G401.6 (cell line): ENCODE measurements around the gene STK16.

Experiments
- FAIRE-seq: peaks from 2 replicates; lab custom pipeline; 2012; peaks lifted over from hg19 to GRCh38; lab: Jason Lieb, UNC

The STK16 gene

DNA sequence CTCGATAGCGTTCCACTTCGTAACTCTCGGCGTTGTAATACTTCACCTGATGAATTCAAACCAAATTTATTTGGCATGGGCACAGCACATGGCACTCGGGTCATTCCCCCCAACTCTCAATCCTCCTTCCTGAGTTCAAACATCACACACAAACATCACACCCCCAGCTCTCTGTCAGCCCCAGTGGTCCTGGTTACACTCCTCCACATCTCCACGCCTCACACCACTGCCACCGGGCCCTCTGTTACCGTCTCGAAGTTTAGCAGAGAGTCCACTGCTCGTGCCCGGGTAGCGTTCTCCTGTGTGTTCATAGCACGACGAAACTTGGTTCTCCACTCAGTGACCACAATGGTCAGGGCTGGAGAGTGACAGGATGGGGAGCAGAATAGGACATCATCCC is 31.1 kb upstream of the STK16 start:
- no peak for FAIRE-seq

DNA sequence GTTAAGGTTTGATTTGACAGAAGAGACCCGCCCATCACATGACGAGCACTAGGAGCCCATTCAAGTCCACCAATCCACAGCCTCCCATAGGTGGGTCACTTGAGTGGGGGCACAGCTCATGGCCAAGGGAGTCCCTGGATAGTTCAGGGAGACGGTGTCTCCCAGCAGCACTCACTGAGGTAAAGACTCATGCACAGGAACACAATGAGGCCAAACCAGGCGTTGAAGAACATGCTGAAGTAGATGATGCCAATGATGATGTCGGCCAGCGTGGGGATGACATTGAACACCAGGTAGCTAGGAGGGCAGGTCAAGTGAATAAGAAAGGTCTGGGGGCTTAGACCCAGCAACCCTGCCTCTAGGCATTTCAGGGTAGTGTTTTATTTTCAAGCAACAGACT is 30.5 kb upstream of the STK16 start:
- no peak for FAIRE-seq

DNA sequence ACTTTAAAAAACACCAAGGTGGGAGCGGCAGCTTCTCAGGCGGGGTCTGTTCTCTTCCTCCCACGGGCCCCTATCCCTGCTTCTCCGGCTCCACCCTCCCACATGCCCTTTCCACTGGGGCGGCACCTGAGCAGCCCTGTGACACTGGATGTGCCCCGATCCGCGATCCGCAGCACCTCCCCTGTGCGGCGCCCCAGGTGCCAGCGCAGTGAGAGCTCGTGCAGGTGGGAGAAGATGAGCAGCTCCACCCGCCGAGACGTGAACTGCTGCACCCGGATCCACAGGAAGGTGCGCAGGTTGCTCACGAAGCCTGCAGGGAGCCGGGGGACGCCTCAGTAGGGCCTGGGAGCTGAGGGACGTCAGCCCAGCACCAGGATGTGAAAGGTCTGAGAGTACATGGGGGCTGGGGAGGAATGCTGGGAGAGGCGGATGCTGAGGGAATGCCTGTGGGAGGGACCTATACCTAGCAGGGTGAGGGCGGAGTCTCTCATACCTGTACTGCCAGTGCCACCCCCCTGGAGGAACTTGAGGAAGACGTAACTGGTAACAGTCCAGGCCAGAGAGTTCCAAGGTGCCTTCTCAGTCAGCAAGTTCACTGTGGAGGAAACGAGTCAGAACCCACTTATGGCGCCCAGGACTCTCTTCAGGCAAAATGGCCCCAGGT is 29.3 kb upstream of the STK16 start:
- no peak for FAIRE-seq

DNA sequence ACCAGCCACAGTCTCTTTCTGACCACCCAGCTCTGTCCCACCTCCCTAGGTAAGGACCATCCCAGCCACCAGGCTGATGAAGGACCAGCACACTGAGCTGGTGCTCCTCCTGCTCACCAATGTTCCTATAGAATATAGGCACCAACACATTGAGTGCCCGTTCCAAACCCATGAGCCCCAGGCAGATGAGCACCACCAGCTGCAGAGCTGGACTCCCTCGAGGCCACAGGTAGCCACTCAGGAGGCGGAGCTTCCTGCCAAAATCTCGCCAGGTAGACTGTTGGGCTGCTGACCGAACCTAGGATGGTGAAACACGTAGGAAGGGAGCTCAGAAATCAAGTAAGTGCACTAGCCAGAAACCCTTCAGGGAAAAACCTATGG is 28.8 kb upstream of the STK16 start:
- FAIRE-seq: no peak

DNA sequence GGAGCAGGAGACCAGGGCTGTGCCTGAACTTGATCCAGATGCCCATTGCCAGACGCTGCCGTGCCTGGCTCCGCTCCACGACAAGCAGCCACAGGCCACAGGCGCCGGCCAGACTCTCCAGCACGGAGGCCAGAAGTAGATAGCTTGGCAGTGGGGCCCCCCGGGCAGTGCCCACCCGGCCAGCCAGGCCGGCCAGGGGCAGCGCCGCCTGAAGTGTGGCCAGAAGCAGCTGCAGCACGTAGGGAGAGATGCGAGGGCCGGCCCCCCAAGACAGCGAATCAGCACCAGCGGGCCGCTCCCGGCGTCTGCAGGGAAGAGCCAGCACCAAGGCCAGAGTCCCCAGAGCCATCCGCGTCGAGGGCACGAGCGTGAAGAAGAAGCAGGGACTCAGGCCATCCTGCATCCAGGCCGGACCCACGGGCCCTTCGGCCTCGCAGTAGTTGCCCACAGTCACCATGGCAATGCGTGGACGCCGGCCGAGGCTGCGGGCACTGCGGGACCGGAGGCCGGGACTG is 27.0 kb upstream of the STK16 start:
- no peak for FAIRE-seq

DNA sequence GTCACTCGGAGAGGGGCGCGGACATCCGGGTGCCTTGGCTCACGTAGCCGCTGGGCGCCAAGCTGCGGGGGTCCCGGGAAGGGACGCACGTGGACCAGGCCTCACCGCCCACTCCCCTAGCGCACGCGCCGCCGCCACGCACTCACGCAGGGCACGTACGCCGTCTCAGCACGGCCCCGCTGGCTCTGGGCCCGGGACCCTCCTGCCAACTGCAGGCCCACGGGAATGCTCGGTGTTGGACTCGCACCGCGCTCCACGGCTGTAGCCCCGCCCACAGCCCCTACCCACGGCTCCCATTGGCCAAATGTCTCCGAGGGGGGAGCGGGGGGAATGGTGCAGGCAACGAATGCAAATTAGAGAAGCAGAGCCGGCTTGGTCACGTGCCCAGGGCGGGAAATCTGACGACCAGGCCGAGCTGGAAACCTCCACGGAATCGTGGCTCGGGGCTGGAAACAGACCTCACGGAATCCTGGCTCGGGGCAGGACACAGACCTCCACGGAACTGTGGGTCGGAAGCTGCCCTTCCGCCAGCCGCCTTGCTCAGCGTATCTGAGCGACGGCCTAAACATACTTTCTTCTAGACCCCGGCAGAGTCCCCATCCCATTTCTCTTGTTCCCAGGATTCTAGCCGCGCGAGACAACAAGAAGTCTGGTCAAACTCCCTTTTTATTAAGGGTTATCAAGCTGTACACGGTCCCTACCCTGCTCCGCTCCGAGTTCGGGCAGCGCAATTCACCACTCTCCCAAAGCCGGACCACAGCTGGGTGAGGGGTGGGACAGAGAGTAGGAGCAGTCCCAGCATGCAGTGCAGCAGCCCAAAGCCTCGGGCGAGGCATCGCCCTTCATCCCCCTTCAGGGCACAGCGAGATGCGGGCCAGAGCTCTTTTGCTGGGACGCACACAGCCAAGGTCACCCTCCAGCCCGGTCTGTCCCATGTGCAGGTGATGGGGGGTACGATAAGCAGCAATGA is 26.3 kb upstream of the STK16 start, which contains the start of gene ABCB6:
ABCB6 (minus strand) TSS at position 227 of the 970 bp plus-strand sequence. CDS start 285 bp downstream, outside the sequence.
- peak; percentile 73 for FAIRE-seq

DNA sequence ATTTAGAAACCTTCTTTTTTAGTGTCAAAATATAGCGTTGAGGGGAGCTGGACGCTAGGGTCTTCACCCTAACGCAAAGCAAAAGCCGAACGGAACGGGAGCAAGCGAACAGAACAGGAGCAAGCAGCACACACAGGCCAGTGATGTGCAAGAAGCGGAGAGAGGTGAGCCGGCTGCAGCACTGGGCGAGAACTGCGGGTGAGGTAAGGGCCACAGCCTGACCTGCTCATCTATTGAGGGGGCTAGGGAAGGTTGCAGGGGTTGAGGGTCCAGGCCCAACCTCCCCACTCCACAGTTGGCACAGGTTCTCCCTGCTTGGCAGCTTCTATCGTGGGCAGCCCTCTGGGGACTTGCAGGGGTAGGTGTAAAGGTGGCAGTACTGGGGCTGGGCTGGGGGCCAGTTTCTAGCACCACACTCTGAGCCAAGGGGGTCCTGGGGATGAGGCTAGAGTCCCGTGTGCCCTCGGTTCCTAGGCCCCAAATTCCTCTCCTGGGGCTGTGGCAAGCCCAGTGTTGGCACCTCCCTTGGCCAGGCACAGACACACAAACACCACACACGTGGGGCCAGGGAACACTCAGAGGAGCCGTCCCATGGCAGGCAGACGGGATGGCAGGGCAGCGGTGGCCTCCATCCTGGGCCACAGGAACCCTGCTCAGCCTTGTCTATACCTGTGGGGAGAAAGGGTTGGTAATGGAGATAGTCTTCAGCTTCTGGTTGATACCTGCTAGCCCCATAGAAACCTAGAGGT is 25.3 kb upstream of the STK16 start:
- no peak for FAIRE-seq

DNA sequence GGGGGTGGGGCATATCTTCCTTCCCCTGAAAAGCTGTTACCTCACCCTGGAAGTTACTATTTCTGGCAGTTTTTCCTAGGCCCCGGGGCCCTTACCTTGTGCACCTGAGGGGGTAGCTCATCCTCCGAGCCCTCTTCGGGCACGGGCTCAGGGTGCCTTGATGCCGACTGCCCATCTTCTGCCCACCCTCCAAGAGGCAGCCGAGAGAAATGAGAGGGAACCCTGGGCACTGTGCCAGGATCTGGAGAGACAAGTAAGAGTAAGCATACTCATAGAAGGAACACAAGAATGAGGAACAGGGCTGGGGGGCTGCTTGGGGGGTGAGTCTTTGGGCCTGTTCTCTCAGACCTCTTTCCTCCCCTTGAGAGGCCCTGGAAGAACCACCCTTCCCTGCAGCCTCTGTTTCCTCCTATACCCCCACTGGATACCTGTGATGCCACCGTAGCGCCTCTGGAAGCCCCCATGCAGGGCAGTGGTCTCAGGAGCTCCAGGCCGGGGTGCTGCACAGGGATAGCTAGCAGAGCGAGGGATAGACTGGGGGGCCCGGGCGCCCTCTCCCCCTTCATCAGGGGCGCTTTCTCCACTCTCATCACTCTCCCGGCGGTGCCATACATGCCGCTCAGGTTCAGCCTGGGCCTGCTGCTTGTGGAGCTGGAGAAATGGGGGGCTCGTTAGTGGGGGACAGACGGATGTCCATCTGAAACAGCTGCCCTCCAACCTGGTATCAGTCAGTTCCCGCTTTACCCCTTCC is 24.5 kb upstream of the STK16 start:
- no peak for FAIRE-seq

DNA sequence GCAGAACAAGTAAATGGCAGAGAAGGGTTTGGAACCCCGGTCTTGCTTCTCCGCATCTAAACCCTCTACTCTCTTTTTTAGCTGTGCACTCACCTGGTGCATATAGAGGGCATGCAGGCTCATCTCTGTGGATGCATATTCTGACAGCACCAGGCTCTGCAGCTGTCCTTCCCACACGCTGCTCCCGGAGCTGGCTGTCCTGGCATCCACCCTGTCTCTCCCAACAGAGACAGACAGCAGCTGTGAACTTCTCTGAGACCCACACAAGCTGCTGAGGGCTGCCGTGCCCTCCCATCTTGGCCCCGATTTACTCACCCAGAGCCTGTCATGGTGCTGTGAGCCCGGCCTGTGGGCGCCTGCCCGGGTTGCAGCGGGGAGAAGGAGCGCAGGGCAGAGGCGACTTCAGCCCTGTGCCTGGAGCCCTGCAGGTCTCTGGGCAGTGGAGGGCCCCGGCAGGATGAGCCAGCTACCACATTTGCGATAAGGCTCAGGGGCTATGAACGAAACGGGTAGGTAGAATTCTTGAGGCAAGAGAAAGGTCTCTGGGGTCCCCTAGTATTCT is 23.2 kb upstream of the STK16 start:
- FAIRE-seq: no peak

DNA sequence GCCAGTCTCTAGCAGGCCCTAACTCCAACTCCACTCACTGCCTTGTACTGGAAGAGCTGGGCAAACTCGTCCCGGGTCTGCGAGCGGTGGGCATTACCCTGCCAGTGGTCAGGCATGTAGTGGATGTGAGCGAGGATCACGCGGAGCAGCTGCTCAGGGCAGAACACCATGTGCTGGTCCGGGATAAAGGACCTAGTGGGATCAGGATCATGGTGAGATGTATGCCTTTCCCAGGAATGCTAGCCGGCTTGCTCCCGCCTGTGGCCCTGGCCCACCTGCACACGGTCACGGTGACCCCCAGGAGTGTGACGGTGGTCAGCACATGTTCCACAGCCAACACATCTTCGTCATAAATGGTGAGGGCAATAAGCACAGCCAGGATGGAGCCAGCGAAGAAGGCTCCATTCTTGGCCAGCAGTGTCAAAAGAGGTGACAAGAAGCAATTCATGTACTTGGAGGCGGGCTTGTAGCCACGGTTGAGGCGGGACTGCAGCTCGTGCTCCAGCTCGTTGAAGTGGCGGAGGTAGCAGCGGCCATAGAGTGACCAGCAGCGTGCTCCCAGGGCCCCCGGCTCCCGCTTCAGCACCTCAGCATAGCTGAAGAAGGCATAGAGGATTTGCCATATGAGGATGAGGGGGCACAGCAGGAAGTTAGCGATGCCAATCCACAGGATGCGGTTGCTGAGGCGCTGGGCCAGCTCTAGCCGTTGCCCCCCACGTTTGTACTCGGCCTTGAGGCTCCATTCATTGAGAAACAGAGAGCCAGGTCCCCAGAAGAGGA is 21.3 kb upstream of the STK16 start:
- FAIRE-seq: no peak

DNA sequence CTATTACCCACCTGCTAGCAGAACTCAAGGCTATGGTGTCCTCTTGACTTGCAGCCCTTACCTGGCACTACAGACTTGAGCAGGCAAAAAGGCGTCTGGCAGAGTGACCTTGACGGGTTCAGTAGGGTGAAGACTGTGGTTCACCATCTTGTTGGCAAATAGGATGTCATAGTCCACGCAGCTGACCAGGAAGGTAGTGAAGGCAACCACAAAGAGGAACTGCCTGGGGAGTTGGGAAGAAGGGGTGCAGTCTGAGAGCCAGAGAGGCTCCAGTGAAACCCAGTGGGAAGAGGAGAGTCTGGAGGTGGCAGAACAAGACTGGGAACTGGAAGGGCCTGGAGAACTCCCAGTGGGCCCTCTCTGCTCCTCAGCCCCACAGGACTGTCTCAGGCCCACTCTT is 19.9 kb upstream of the STK16 start:
- no peak for FAIRE-seq

DNA sequence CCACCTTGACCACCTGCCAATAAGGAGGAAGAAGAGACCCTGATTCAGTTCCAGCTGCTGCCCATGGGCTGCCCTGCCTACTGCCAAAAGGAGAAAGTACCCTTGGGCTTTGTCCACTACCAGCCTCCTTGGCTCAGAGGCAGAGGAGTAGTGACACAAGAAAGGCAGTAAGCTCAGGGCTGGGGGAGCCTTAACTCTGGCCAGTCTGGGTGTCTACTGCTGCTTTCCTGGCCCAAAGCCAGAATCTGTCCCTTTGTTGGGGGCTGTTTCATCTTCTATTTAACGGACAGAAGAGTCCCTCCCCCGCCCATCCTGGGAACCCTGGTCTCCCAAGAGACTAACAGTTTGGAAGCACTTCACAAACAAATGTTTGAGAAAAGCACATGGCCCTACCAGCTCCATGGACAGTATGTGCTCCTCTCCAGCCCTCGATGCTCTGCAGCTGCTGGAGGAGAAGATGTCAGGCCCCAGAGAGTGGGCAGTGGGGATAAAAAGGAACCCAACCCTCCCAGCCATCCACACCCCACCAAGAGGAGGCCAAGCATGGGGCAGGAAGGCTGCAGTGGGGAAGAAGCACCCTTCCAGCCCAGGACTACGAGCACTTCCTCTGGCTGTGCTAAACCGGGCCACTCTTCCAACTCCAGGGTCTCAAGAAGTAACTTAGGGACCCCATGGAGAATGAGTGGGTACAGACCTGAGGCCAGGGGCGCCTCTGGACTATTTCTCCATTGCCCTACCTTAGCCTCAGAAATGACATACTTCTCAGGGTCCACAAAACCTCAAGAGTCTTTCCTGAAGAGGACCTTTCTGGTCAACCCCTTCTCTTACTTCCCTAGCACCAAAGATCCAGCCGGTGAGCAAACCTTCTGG is 17.0 kb upstream of the STK16 start:
- no peak for FAIRE-seq

DNA sequence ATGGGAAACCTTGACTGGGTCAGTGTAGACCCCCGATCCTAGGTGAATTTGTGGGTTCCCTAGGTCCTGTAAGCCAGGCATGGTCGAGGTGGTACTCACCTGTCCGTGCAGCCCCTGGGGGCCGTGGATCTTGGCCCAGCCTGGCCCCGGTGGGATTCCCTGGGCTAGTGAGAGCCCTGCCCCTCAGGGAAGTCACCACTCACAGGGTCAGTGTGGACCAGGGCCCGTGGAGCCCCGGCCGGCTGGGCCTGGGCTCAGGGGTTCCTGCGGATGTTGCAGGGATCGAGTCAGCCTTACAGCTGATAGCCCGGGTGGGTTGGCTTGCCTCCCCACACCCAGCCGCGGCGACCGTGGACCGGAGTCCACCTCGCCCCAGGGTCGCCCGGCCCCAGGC is 16.4 kb upstream of the STK16 start:
- FAIRE-seq: no peak

DNA sequence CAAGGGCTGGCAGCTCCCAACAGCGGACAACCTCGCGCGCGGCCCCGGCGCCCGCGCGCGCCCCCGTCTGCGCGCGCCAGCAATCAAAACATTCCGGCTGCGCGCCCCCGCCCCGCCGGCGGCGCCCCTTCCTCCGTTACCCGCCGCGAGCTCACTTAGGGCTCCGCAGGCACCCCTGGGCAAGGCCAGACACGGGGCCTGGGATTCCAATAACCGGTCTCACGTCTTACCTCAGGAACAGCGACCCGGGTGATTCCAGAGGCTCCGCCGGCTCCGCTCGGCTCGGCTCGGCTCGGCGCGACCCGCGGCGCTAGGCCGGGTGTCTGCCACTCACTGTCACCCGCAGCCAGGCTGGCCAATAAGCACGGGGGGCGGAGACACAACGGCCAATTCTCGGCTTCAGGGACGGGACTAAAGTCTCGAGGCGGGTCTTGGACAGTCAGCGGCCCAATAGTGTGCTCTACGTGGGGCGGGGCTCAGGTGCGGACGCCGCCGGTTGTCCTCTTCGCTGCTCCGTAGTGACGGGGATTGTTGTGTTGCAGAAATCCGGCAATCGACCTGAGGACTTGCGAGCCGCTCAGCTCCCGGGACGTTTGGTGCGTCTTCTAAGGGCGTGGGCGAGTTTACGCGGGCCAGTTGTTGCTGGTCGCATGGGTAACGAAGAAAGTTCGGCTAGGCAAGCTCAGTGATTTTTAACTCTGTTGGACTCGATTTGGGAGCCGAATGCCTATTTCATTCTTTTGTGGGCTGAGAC is 15.8 kb upstream of the STK16 start, which contains the start of the genes ANKZF1 and ATG9A:
ANKZF1 (plus strand) TSS at position 502 of the 754 bp plus-strand sequence. CDS start 452 bp downstream, outside the sequence.
ATG9A (minus strand) TSS at position 332 of the 754 bp plus-strand sequence. CDS start 1,612 bp downstream, outside the sequence.
- peak; percentile 98 for FAIRE-seq

DNA sequence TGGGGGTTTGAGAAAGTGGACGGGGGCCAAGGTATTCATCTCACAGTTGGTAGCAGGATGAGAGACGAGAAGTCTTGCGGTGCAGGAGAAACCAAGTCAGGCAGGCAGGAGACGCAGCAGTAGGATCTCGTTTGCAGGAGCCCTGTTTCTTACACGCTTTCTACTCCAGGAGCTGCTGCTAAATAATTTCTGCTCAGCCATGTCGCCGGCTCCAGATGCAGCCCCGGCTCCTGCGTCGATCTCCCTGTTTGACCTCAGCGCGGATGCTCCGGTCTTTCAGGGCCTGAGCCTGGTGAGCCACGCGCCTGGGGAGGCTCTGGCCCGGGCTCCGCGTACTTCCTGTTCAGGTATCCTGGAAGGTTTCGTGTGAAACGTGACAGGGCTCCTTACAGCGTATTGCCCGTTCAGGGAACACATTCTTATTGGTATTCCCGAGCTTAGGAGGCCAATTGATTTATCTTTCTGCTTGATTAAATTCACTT is 15.2 kb upstream of the STK16 start:
- no peak for FAIRE-seq

DNA sequence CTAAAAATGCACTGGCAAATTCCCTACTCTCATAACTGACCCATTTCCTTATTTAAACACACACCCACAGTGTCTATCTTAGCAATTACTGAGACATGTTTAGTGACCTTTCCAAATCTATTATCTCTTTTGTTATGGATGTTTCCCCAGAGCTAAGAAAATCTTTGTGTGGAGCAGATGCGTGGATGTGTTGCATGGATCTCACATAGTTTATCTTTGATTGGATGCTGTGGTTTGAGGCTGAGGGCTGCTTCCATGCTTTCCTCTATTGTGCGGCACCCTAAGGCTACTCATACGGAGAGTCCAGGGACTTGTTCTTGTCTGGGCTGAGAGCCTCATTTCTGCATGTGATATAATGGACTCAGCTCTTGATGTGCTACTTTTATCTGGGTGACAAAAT is 10.9 kb upstream of the STK16 start:
- no peak for FAIRE-seq

DNA sequence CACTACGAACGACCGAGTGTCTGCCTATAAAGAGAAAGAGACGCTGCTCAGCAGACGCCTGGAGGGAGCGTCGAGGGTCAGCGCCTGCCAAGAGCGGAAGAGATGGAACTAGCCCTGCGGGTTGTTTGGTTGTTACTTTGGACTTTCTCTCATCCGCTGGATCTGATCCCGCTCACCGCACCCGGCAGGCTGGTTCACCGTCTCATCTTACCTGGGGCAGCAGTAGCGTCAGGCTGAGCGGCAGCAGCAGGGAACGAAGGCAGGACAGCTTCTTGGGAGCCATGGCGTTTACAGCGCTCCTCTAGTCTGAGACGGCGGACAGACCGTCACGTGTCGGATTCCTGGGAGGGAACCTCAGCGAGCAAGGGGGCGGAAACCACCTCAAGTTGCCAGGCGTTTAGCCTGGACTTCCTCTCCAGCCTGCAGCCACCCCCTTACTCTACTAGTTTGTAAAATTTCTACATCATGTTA is 2.0 kb upstream of the STK16 start:
- no peak for FAIRE-seq

DNA sequence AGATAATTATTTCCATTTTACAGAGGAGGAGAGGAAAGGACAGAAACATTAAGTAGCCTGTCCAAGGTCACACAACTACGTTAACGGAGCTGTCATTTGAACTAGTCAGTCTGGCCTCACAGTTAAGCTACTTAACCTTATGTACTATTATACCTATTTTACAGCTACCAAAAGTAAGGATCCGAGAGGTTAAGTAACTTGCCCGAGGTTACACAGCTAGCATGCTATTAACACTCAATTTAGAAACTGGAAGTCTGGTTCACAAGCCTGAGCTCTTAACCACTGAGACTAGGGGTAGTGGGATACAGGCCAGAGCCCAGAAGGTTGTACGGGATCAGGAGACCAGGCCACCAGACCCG is 511 bp upstream of the STK16 start:
- no peak for FAIRE-seq

DNA sequence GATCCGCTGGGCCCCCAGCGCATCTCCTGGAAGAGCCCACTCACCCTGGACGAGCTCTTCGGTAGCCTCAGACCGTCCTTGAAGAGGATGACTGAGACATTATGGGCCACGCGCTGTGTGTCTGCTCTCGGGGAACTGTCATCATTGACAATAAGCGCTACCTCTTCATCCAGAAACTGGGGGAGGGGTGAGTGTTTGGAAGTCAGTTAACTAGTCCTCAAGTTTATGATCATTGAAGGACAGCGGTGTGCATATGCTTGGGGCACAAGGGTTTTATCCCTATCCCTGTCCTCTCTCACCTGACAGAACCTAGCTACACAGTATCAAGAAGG is 586 bp downstream of the STK16 start:
- FAIRE-seq: no peak
